T-cell (primary cell): ENCODE measurements around the gene TMEM219. TPM values are rescaled to one million over a fixed set of nuclear protein-coding genes. Genes with fewer than 3 reads are reported as not detected.

ENCODE experiments used
- ATAC-seq, 4 experiments: fragments of 200-7000 bp in 3 of 4; fragments of 150-1000 bp in 1 of 4; cut with Tn5 transposase; replicated peaks in 1 of 4; 1 replicate in 3 of 4; 2 replicates in 1 of 4; pipeline ENCODE4 v1.10.0; 2021; ENCODE audit warnings: moderate library complexity in 3 of 4, mild to moderate bottlenecking in 2 of 4, moderate number of reproducible peaks in 1 of 4
- CTCF ChIA-PET, 2 donors: fragments of 300-600 bp; sonication (Branson Sonifier 250); formaldehyde crosslinking; loops; one replicate each; lab custom pipeline; 2022; ENCODE audit warnings: antibody characterized with exemption in 2 of 2; lab: Charles Lee
- POLR2A ChIA-PET, 2 donors: fragments of 300-600 bp; sonication (Branson Sonifier 250); formaldehyde crosslinking; loops; one replicate each; lab custom pipeline; 2022; ENCODE audit warnings: antibody characterized with exemption in 2 of 2; lab: Charles Lee
- DNase-seq, 35 experiments: peaks; one replicate each; pipeline versions ENCODE4 v3.0.0 to v3.0.0-alpha.2; 2013 to 2023
- H3K27ac ChIP-seq: one replicate; pipeline ENCODE4 v1.5.1; 2013; ENCODE audit warnings: low read length
- H3K27me3 ChIP-seq, 2 experiments: replicated peaks in 1 of 2; 1 replicate in 1 of 2; 2 replicates in 1 of 2; pipeline versions ENCODE4 v1.6.1 to v1.7.0; 2013; ENCODE audit warnings: low read length in 1 of 2, mixed read lengths in 1 of 2; ENCODE audit not compliant: control insufficient read depth in 2 of 2, insufficient read depth in 2 of 2; ENCODE audit errors: extremely low read depth in 1 of 2
- H3K36me3 ChIP-seq, 2 donors: 1 replicate in 1 of 2; 2 replicates in 1 of 2; pipeline versions ENCODE4 v1.6.1 to v1.7.0; 2013; ENCODE audit warnings: low read length in 1 of 2; ENCODE audit not compliant: control insufficient read depth in 2 of 2, insufficient read depth in 1 of 2; ENCODE audit errors: extremely low read depth in 1 of 2
- H3K4me1 ChIP-seq, 2 experiments: 1 replicate in 1 of 2; 2 replicates in 1 of 2; pipeline versions ENCODE4 v1.6.1 to v1.7.0; 2013; ENCODE audit warnings: low read length in 2 of 2, mixed read lengths in 1 of 2; ENCODE audit not compliant: insufficient read depth in 2 of 2, control insufficient read depth in 1 of 2; ENCODE audit errors: extremely low read depth in 1 of 2
- H3K4me3 ChIP-seq, 2 donors: 1 replicate in 1 of 2; 2 replicates in 1 of 2; pipeline versions ENCODE4 v1.5.1 to v1.7.0; 2013; ENCODE audit warnings: mild to moderate bottlenecking in 2 of 2, low read length in 1 of 2, moderate library complexity in 1 of 2; ENCODE audit not compliant: control insufficient read depth in 1 of 2; ENCODE audit errors: extremely low read depth in 1 of 2
- H3K9me3 ChIP-seq: 2 replicates; pipeline ENCODE4 v1.7.0; 2013
- H3K27ac Mint-ChIP-seq, 2 donors: one replicate each; pipeline ENCODE4 v1.8.0; 2020 to 2021; ENCODE audit warnings: mild to moderate bottlenecking in 2 of 2, mixed read lengths in 2 of 2
- H3K27me3 Mint-ChIP-seq, 2 donors: one replicate each; pipeline ENCODE4 v1.8.0; 2021 to 2022; ENCODE audit warnings: mixed read lengths in 2 of 2
- H3K36me3 Mint-ChIP-seq: one replicate; pipeline ENCODE4 v1.8.0; 2021; ENCODE audit warnings: mixed read lengths
- H3K4me1 Mint-ChIP-seq, 3 donors: one replicate each; pipeline ENCODE4 v1.8.0; 2020 to 2022; ENCODE audit warnings: mixed read lengths in 3 of 3, mild to moderate bottlenecking in 1 of 3
- H3K4me3 Mint-ChIP-seq, 3 donors: one replicate each; pipeline ENCODE4 v1.8.0; 2020 to 2022; ENCODE audit warnings: mild to moderate bottlenecking in 3 of 3, mixed read lengths in 3 of 3, moderate library complexity in 3 of 3
- H3K9me3 Mint-ChIP-seq, 3 donors: one replicate each; pipeline ENCODE4 v1.8.0; 2020 to 2022; ENCODE audit warnings: mixed read lengths in 3 of 3
- WGBS: methylation state at CpG from one replicate; pipeline ENCODE4 v1.1.5; 2013; ENCODE audit warnings: missing lambda C conversion rate; ENCODE audit not compliant: insufficient coverage; 5-methylcytosine and 5-hydroxymethylcytosine counted together
- total RNA-seq, 35 experiments: library from RNA in 6 of 35; stranded (reverse) in 6 of 35; fragments of 120-200 nt in 1 of 35; gene quantifications; one replicate each; pipeline versions ENCODE4 v1.2.1 to v1.2.4 and lab custom pipeline; 2013 to 2026

The TMEM219 gene
- total RNA-seq, 5 donors from 2014 or later (not counting 1 experiment from before 2014, with no cell fraction given) = 66.7 to 93.9 (median 80.4) TPM

- H3K27ac ChIP-seq = peak overlapping the region; percentile 62
These were observed 10.6 kb downstream of the TMEM219 start for GRCh38 chr16:29972500-29972899.

GRCh38 chr16:29972992-29973383 lies 11.1 kb downstream of the TMEM219 start:
- Histone ChIP-seq H3K36me3 (peaks cover 0 to 6% of the 10 kb centered on the region in 2 donors), H3K27me3 (no peaks in the 10 kb centered on the region), H3K4me1 (peaks cover 13 to 33% of the 10 kb centered on the region in 2 experiments), H3K4me3 (peak overlapping the region in 1 of 2 donors; percentile 98), H3K27ac (peak overlapping the region; percentile 62), H3K9me3 (no peaks in the 10 kb centered on the region)
- H3K27me3 Mint-ChIP-seq = no peaks in the 10 kb centered on the region
- H3K4me1 Mint-ChIP-seq = peaks cover 23 to 41% (median 36%) of the 10 kb centered on the region in 3 donors
- peak overlapping the region; percentile 89 to 93 for H3K27ac Mint-ChIP-seq
- POLR2A ChIA-PET = interaction anchor here (0.7 to 1.1 kb wide), 6 partner anchors 10 to 96 kb away, joined by 3 to 7 read pairs (median 4); partner anchors contain the start of genes TMEM219 (in 2 of the 2) and KCTD13 (in 1 of the 2)
- no peaks in the 10 kb centered on the region for H3K9me3 Mint-ChIP-seq
- DNase-seq (no peak), ATAC-seq (no peak)
- peaks cover 16% of the 10 kb centered on the region for H3K36me3 Mint-ChIP-seq
- WGBS = 72% methylated on average over 5 of the region's 6 CpGs
- CTCF ChIA-PET = interaction anchor here (0.5 to 3.9 kb wide), 8 partner anchors 11 to 273 kb away, joined by 3 to 22 read pairs (median 5); partner anchors contain the start of genes KCTD13 (in 1 of the 2), PAGR1 (in 1 of the 2) and TMEM219 (in 1 of the 2)
- peak overlapping the region; percentile 85 to 97 (median 90) for H3K4me3 Mint-ChIP-seq

More at GRCh38 chr16:29972500-29972899, 10.6 kb downstream of the TMEM219 start:
- Histone ChIP-seq H3K4me1 (peaks cover 13 to 33% of the 10 kb centered on the region in 2 experiments), H3K27me3 (no peaks in the 10 kb centered on the region), H3K9me3 (no peaks in the 10 kb centered on the region), H3K36me3 (peaks cover 0 to 8% of the 10 kb centered on the region in 2 donors), H3K4me3 (no peak overlapping the region)
- H3K9me3 Mint-ChIP-seq = no peaks in the 10 kb centered on the region
- H3K4me3 Mint-ChIP-seq = peak overlapping the region; percentile 85 to 97 (median 90)
- peaks cover 23 to 39% (median 36%) of the 10 kb centered on the region in 3 donors for H3K4me1 Mint-ChIP-seq
- no peak for DNase-seq
- ChIA-PET CTCF (interaction anchor here in 1 of 2 donors (1.2 to 3.9 kb wide), 5 partner anchors 11 to 157 kb away, joined by 4 to 22 read pairs (median 6); partner anchors contain the start of genes KCTD13, PAGR1 and TMEM219), POLR2A (interaction anchor here (0.7 to 1.1 kb wide), 4 partner anchors 11 to 342 kb away, joined by 3 to 7 read pairs (median 4); partner anchors contain the start of genes KCTD13 (in 1 of the 2) and TMEM219 (in 1 of the 2))
- no CpG with 5 or more reads among the region's 1 CpG for WGBS
- peaks cover 17% of the 10 kb centered on the region for H3K36me3 Mint-ChIP-seq
- peak overlapping the region; percentile 89 to 93 for H3K27ac Mint-ChIP-seq
- no peaks in the 10 kb centered on the region for H3K27me3 Mint-ChIP-seq
- no peak for ATAC-seq

- ChIA-PET POLR2A (interaction anchor here (0.7 to 1.1 kb wide), 7 partner anchors 11 to 97 kb away, joined by 3 to 7 read pairs (median 4); partner anchors contain the start of genes TMEM219 (in 2 of the 2) and KCTD13 (in 1 of the 2)), CTCF (interaction anchor here (0.5 to 3.9 kb wide), 8 partner anchors 12 to 273 kb away, joined by 3 to 22 read pairs (median 5); partner anchors contain the start of genes KCTD13 (in 1 of the 2), PAGR1 (in 1 of the 2) and TMEM219 (in 1 of the 2))
- Mint-ChIP-seq H3K9me3 (no peaks in the 10 kb centered on the region), H3K27ac (peak within 1 kb of the TSS; percentile 89 to 93), H3K4me3 (peak within 1 kb of the TSS; percentile 85 to 97 (median 90)), H3K27me3 (no peaks in the 10 kb centered on the region), H3K4me1 (peaks cover 23 to 41% (median 36%) of the 10 kb centered on the region in 3 donors), H3K36me3 (peaks cover 15% of the 10 kb centered on the region)
- Histone ChIP-seq H3K27ac (peak within 1 kb of the TSS; percentile 78), H3K27me3 (no peaks in the 10 kb centered on the region), H3K36me3 (peaks cover 4 to 10% of the 10 kb centered on the region in 2 donors), H3K4me3 (peak within 1 kb of the TSS; percentile 83 to 98), H3K9me3 (no peaks in the 10 kb centered on the region), H3K4me1 (peaks cover 13 to 33% of the 10 kb centered on the region in 2 experiments)
- WGBS = 5% methylated on average over 67 of the region's 75 CpGs
- DNase-seq (peak; percentile 70 to 95 (median 83)), ATAC-seq (peak; percentile 91 to 97 (median 96))
These were observed 11.7 kb downstream of the TMEM219 start, which contains the start of gene TAOK2 for GRCh38 chr16:29973384-29974246. TSS of gene TAOK2 (plus strand) at chr16:29973868. CDS start at chr16:29977773, 3,905 bp downstream.

GRCh38 chr16:29974291-29975133 lies 12.6 kb downstream of the TMEM219 start:
- ATAC-seq = no peak
- POLR2A ChIA-PET = interaction anchor here in 1 of 2 donors (0.6 kb wide), 1 partner anchor 1101 kb away, joined by 3 read pairs; no protein-coding TSS in a partner anchor
- CTCF ChIA-PET = interaction anchor here in 1 of 2 donors (1.3 to 3.9 kb wide), 2 partner anchors 13 to 127 kb away, joined by 9 to 22 read pairs; partner anchors contain the start of gene TMEM219
- WGBS = 1% methylated on average over 15 of the region's 31 CpGs
- H3K9me3 Mint-ChIP-seq = no peaks in the 10 kb centered on the region
- H3K9me3 ChIP-seq = no peaks in the 10 kb centered on the region
- peaks cover 23 to 41% (median 36%) of the 10 kb centered on the region in 3 donors for H3K4me1 Mint-ChIP-seq
- H3K36me3 ChIP-seq = peaks cover 9 to 15% of the 10 kb centered on the region in 2 donors
- H3K4me3 ChIP-seq = peak overlapping the region; percentile 83 to 98
- H3K27me3 ChIP-seq = no peaks in the 10 kb centered on the region
- peak in 7 of 35 experiments; percentile 7 to 41 (median 23) for DNase-seq
- H3K27me3 Mint-ChIP-seq = no peaks in the 10 kb centered on the region
- H3K36me3 Mint-ChIP-seq = peaks cover 20% of the 10 kb centered on the region
- H3K27ac Mint-ChIP-seq = peak overlapping the region; percentile 83 to 93
- H3K4me1 ChIP-seq = peaks cover 13 to 33% of the 10 kb centered on the region in 2 experiments
- peak overlapping the region; percentile 85 to 97 (median 90) for H3K4me3 Mint-ChIP-seq
- H3K27ac ChIP-seq = peak overlapping the region; percentile 78

GRCh38 chr16:29975134-29975538 lies 13.3 kb downstream of the TMEM219 start:
- Mint-ChIP-seq H3K9me3 (no peaks in the 10 kb centered on the region), H3K27me3 (no peaks in the 10 kb centered on the region), H3K27ac (peak overlapping the region; percentile 83 to 93), H3K4me3 (peak overlapping the region; percentile 85 to 97 (median 90)), H3K36me3 (peaks cover 19% of the 10 kb centered on the region), H3K4me1 (peaks cover 23 to 41% (median 36%) of the 10 kb centered on the region in 3 donors)
- Histone ChIP-seq H3K4me1 (peaks cover 13 to 33% of the 10 kb centered on the region in 2 experiments), H3K4me3 (peak overlapping the region; percentile 83 to 98), H3K9me3 (no peaks in the 10 kb centered on the region), H3K36me3 (peaks cover 9 to 22% of the 10 kb centered on the region in 2 donors), H3K27ac (peak overlapping the region; percentile 78), H3K27me3 (no peaks in the 10 kb centered on the region)
- ChIA-PET POLR2A (interaction anchor here in 1 of 2 donors (0.6 kb wide), 1 partner anchor 1101 kb away, joined by 3 read pairs; no protein-coding TSS in a partner anchor), CTCF (interaction anchor here in 1 of 2 donors (3.9 kb wide), 1 partner anchor 13 kb away, joined by 22 read pairs; the partner anchor contains the start of gene TMEM219)
- WGBS = 52% methylated on average over 4 of the region's 5 CpGs
- ATAC-seq = no peak
- no peak for DNase-seq
